HFFc6 (cell line): ENCODE measurements around the gene ADAMTS9. TPM values are rescaled to one million over a fixed set of nuclear protein-coding genes. Genes with fewer than 3 reads are reported as not detected.

Source experiments
- DNase-seq: peaks from one replicate; pipeline ENCODE4 v3.0.0-alpha.2; 2018
- H3K27ac Mint-ChIP-seq: 2 replicates; pipeline ENCODE4 v1.8.0; 2020; ENCODE audit warnings: mild to moderate bottlenecking, mixed read lengths
- H3K27me3 Mint-ChIP-seq: 2 replicates; pipeline ENCODE4 v1.8.0; 2021; ENCODE audit warnings: mild to moderate bottlenecking, moderate library complexity, mixed read lengths; ENCODE audit not compliant: insufficient read depth
- H3K36me3 Mint-ChIP-seq: 2 replicates; pipeline ENCODE4 v1.8.0; 2021; ENCODE audit warnings: low read depth, mixed read lengths
- H3K4me1 Mint-ChIP-seq: 2 replicates; pipeline ENCODE4 v1.8.0; 2020; ENCODE audit warnings: low read depth, mixed read lengths
- H3K4me3 Mint-ChIP-seq: 2 replicates; pipeline ENCODE4 v1.8.0; 2020; ENCODE audit warnings: mild to moderate bottlenecking, moderate library complexity, mixed read lengths
- H3K9me3 Mint-ChIP-seq: 2 replicates; pipeline ENCODE4 v1.8.0; 2020; ENCODE audit warnings: mild to moderate bottlenecking, mixed read lengths
- total RNA-seq, 6 experiments: library from RNA; stranded (reverse); fragmentation: NEBNext Ultra II Directional; extraction: Animal tissue kit (Norgen Biotek cat#: 25700); gene quantifications; 2 replicates in 1 of 6; 3 replicates in 5 of 6; pipeline ENCODE4 v1.2.3, GENCODE V29; 2021
- TF ChIP-seq, protein P1 (sequence below): fragments of 200-600 bp; sonication (generic); IDR thresholded peaks from 2 replicates; pipeline ENCODE4 v1.5.0; 2021; ENCODE audit warnings: antibody characterized with exemption, mild to moderate bottlenecking

ADAMTS9 gene
- total RNA-seq, 6 experiments from 2014 or later = 0.07 to 0.14 (median 0.12) TPM; not detected in 1

DNA sequence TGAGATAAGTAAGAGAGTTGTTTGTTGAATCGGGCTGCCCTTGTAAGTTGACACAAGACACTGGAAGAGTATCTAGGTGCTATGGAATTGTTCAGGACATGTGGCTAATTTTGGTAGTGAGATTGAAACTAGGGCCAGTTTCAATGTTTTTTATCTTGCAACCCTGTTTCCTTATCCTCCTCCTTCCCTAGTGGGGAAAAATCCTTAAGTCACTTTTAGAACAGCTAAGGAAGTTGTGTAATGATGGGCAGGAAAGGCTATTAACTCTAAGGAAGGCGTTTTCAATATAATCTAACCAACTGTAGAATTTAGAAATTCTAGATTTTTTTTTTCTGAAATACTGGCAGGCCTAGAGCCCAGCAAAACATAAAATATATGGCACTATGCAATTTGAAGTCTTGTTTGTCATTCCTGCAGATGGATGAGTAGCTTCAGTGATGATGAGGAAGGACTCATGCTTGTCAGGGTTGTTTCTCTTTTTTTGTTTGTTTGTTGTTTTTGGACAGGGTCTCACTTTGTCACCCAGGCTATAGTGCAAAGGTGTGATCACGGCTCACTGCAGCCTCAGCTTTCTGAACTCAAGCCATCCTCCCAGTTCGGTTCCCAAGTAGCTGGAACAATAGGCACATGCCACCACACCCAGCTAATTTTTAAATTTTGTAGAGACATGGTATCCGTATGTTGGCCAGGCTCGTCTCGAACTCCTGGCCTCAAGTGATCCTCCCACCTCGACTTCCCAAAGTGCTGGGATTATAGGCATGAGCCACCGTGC, 27.6 kb upstream of the ADAMTS9 start:
- peaks cover 5% of the 10 kb centered on the region; the same call in 1 of the 2 replicates for H3K27me3 Mint-ChIP-seq
- TF ChIP-seq, protein P1, sequence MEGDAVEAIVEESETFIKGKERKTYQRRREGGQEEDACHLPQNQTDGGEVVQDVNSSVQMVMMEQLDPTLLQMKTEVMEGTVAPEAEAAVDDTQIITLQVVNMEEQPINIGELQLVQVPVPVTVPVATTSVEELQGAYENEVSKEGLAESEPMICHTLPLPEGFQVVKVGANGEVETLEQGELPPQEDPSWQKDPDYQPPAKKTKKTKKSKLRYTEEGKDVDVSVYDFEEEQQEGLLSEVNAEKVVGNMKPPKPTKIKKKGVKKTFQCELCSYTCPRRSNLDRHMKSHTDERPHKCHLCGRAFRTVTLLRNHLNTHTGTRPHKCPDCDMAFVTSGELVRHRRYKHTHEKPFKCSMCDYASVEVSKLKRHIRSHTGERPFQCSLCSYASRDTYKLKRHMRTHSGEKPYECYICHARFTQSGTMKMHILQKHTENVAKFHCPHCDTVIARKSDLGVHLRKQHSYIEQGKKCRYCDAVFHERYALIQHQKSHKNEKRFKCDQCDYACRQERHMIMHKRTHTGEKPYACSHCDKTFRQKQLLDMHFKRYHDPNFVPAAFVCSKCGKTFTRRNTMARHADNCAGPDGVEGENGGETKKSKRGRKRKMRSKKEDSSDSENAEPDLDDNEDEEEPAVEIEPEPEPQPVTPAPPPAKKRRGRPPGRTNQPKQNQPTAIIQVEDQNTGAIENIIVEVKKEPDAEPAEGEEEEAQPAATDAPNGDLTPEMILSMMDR = no peak

DNA sequence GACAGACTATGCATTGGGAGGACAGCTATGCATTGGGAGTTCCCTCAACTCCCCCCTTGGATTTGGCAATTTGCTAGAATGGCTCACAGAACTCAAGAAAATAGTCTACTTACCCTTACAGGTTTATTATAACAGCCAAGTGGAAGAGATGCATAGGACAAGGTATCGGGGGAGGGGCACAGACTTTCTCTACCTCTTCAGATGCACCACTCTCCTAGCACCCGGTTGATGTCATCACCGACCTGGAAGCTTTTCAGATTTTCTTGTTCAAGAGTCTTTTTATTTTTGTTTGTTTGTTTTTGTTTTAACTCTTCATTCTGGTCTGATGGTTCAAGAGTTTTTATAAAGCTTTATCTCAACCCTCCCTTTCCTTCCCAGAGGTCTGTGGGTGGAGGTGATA, 20.7 kb upstream of the ADAMTS9 start:
- Mint-ChIP-seq H3K9me3 (no peaks in the 10 kb centered on the region), H3K4me3 (no peak overlapping the region), H3K4me1 (no peaks in the 10 kb centered on the region), H3K27ac (no peak overlapping the region), H3K27me3 (peaks cover 2% of the 10 kb centered on the region; the same call in 1 of the 2 replicates), H3K36me3 (no peaks in the 10 kb centered on the region)
- TF ChIP-seq, protein P1 = no peak
- DNase-seq = no peak

More for the DNA sequence above, 27.6 kb upstream of the ADAMTS9 start:
- no peaks in the 10 kb centered on the region for H3K36me3 Mint-ChIP-seq
- no peaks in the 10 kb centered on the region for H3K4me1 Mint-ChIP-seq
- H3K9me3 Mint-ChIP-seq = no peaks in the 10 kb centered on the region
- no peak overlapping the region for H3K27ac Mint-ChIP-seq
- H3K4me3 Mint-ChIP-seq = no peak overlapping the region
- DNase-seq = no peak

DNA sequence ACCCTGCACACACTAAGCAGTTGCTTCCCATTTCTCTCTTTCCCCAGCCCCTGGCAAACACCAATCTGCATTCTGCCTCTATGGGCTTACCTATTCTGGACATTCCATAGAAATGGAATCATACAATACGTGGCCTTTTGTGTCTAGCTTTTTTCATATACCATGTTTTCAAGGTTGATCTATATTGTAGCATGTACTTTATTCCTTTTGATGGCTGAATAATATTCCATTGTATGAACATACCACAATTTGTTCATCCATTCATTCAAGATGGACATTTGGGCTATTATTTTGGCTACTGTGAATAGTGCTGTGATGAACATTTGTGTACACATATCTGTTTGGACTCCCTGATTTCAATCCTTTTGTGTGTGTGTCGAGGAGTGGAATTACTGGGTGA, 18.1 kb upstream of the ADAMTS9 start:
- Mint-ChIP-seq H3K4me1 (no peaks in the 10 kb centered on the region), H3K27me3 (no peaks in the 10 kb centered on the region; the same call in 1 of the 2 replicates)

DNA sequence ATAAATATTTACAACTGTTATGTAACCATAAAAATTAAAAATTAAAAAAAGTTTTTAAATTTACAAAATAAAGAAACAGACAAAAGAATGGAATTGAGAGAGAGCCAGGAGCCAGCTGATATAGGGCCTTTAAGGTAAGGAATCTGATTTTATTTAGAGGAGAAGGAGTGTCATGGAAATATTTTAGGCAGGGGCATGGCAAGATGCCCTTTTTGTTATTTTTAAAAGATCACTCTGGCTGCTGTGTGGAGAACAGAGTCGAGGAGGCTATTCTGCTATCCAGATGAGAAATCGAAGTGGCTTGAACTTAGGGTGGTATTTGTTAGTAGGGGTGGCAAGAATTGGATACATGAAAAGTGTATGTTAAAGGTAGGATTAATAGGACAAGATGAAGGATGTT, 9.1 kb upstream of the ADAMTS9 start:
- TF ChIP-seq, protein P1 = no peak
- no peaks in the 10 kb centered on the region for H3K4me1 Mint-ChIP-seq
- no peak overlapping the region for H3K4me3 Mint-ChIP-seq
- H3K9me3 Mint-ChIP-seq = no peaks in the 10 kb centered on the region
- DNase-seq = no peak
- no peaks in the 10 kb centered on the region for H3K36me3 Mint-ChIP-seq
- H3K27me3 Mint-ChIP-seq = peaks cover 2% of the 10 kb centered on the region; the same call in 1 of the 2 replicates
- no peak overlapping the region for H3K27ac Mint-ChIP-seq

More for the DNA sequence above, 18.1 kb upstream of the ADAMTS9 start:
- TF ChIP-seq, protein P1 = no peak
- no peak overlapping the region for H3K27ac Mint-ChIP-seq
- DNase-seq = no peak
- no peaks in the 10 kb centered on the region for H3K36me3 Mint-ChIP-seq
- H3K4me3 Mint-ChIP-seq = no peak overlapping the region
- H3K9me3 Mint-ChIP-seq = no peaks in the 10 kb centered on the region

DNA sequence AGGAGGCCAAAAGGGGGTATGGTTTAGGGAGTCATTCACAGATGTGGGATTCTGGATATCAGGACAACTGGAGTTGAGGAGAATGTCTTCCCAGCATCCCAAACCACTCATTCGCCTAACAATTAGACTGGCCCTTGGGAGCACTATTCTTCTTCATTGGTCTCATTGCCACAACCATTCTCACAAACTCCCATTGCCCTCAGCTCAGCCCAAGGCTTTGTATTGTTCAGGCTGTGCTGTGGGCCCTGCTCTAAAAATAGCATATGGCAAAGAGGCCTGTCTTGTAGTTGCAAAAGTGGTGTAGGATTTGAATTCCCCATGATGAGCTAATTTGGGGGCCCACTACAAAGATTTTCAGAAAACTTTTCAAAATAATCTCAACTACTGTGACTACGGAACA, 6.3 kb upstream of the ADAMTS9 start:
- Mint-ChIP-seq H3K4me3 (no peak overlapping the region), H3K4me1 (peaks cover 10% of the 10 kb centered on the region; the same call in 1 of the 2 replicates), H3K36me3 (no peaks in the 10 kb centered on the region), H3K27me3 (peaks cover 9% of the 10 kb centered on the region), H3K27ac (no peak overlapping the region), H3K9me3 (no peaks in the 10 kb centered on the region)
- TF ChIP-seq, protein P1 = no peak
- no peak for DNase-seq
